Measurements from ENCODE around the gene PTPRT. TPM values are rescaled to one million over a fixed set of nuclear protein-coding genes. Genes with fewer than 3 reads are reported as not detected.

The PTPRT gene
- total RNA-seq, 4 donors from 2014 or later: 0.04 TPM; not detected in 3

- H3K36me3 ChIP-seq: no peaks in the 10 kb centered on the region
- peaks cover 8% of the 10 kb centered on the region for H3K27me3 ChIP-seq
- TF ChIP-seq CTCF (IDR thresholded peaks at IDR 0.05) (no peak), EP300 (IDR thresholded peaks at IDR 0.05) (no peak), POLR2AphosphoS5 (IDR thresholded peaks at IDR 0.05) (no peak), POLR2A (IDR thresholded peaks at IDR 0.05) (no peak)
- WGBS, 2 donors (ENCODE audit: low coverage in 1 of 2): 68 to 75% methylated on average over 1 to 3 of the region's 3 CpGs
- H3K9me3 ChIP-seq: no peaks in the 10 kb centered on the region
- H3K4me1 ChIP-seq: no peaks in the 10 kb centered on the region
- H3K4me3 ChIP-seq: no peak overlapping the region
- H3K27ac ChIP-seq: no peak overlapping the region
- ATAC-seq: no peak
These were observed 1136.4 kb downstream of the PTPRT start for GRCh38 chr20:42053350-42053749.

DNA sequence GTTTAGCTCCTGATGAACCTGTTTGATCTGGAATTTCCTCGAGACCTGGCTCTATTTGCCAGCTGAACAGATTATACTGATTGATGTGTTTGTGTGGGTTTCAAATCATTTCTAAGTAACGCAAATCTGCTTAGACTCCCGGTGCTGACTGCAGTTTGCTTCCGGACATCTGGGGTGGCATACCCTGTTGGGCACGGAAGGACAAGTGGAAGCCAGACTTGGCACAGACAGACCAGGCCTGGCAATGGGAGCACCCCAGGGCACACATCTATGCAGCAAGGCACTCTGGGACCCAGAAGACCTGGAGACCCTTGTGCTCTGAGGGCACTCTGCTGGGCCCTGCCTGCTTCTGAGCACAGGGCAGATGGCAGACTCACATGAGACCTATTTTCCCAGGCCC, 1137.8 kb downstream of the PTPRT start:
- Histone ChIP-seq H3K27me3 (peaks cover 8% of the 10 kb centered on the region), H3K9me3 (no peaks in the 10 kb centered on the region), H3K36me3 (no peaks in the 10 kb centered on the region), H3K4me3 (no peak overlapping the region), H3K27ac (no peak overlapping the region), H3K4me1 (no peaks in the 10 kb centered on the region)
- WGBS, 2 donors (ENCODE audit: low coverage in 1 of 2): 41% methylated on average over 4 of the region's 5 CpGs; no CpG with 5 or more reads in 1 of the 2 donors
- no peak for ATAC-seq
- TF ChIP-seq POLR2A (IDR thresholded peaks at IDR 0.05) (no peak), POLR2AphosphoS5 (IDR thresholded peaks at IDR 0.05) (no peak), EP300 (IDR thresholded peaks at IDR 0.05) (no peak), CTCF (IDR thresholded peaks at IDR 0.05) (no peak)

DNA sequence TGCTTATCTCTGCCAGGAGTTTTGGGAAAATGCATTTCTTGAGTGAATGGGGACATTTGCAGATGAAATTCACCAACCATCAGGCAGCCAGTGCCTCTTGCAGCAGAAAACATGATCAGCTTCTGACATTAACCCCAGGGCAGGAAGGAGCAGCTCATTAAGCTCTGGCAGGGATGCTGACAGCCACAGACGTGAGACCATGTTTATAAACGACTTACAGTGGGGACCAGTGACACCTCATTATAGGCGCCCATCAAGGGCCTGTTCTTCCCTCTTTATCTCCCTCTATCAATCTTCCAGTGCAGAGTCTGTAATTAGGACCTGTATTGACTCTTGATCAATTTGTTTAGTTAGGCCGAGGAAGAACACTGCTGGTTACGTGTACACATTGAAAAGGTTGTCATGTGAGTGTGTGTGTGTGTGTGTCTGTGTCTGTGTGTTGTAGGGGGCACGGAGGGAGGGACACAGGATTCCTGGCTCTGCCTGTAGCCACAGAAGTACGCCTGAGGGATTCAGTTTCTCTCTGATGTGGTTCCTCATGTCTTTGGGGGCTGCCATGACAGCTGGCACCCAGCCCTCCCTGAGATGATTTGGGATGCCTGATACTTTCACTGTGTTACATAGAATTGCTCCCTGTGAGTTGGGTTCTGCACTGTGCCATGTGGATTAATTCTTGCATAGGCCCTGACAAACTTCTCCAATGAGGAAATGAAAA, 1143.2 kb downstream of the PTPRT start:
- Histone ChIP-seq H3K36me3 (no peaks in the 10 kb centered on the region), H3K27me3 (peaks cover 8% of the 10 kb centered on the region), H3K27ac (no peak overlapping the region), H3K4me1 (no peaks in the 10 kb centered on the region), H3K4me3 (no peak overlapping the region), H3K9me3 (no peaks in the 10 kb centered on the region)
- 37 to 40% methylated on average over 5 to 7 of the region's 7 CpGs for WGBS, 2 donors (ENCODE audit: low coverage in 1 of 2)
- no peak for ATAC-seq
- TF ChIP-seq POLR2AphosphoS5 (IDR thresholded peaks at IDR 0.05): no peak
- TF ChIP-seq POLR2A (IDR thresholded peaks at IDR 0.05): no peak
- TF ChIP-seq CTCF (IDR thresholded peaks at IDR 0.05): no peak
- TF ChIP-seq EP300 (IDR thresholded peaks at IDR 0.05): no peak

- WGBS, 2 donors (ENCODE audit: low coverage in 1 of 2): 80 to 94% methylated on average over 1 to 2 of the region's 2 CpGs
- Histone ChIP-seq H3K9me3 (no peaks in the 10 kb centered on the region), H3K4me3 (no peak overlapping the region), H3K27me3 (no peaks in the 10 kb centered on the region), H3K27ac (no peak overlapping the region), H3K4me1 (no peaks in the 10 kb centered on the region), H3K36me3 (no peaks in the 10 kb centered on the region)
- TF ChIP-seq EP300 (IDR thresholded peaks at IDR 0.05) (no peak), POLR2AphosphoS5 (IDR thresholded peaks at IDR 0.05) (no peak), POLR2A (IDR thresholded peaks at IDR 0.05) (no peak), CTCF (IDR thresholded peaks at IDR 0.05) (no peak)
- ATAC-seq: no peak
These were observed 1145.8 kb downstream of the PTPRT start for GRCh38 chr20:42043921-42044320.

DNA sequence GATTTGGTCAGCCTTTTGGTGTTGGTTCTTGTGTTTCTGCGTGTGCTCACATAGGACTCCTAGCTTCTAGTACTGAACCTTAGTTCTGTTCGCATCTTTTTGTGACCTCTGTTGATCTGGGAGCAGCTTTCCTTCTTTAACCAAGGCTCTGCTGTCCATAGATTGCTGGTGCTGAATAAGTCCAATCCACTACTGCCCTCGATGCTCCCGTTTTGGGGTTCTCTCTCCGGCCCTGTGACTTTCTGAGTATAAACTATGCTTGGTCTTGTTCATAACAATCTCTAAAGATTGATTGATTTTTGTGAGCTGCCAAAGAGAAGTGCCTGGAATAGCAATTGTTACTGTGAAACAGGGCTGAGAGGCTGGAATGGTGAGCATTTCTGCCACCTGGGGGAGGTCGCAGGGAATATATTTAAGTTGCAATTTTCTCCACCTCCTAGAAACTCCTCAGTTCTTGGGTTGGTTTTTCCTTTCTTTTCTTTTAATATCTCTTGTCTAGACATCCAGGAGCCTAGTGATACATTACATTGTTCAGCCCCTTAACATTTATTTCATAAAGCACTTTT, 1148.6 kb downstream of the PTPRT start:
- no peak for ATAC-seq
- H3K36me3 ChIP-seq: no peaks in the 10 kb centered on the region
- H3K4me3 ChIP-seq: no peak overlapping the region

More for the DNA sequence above, 1148.6 kb downstream of the PTPRT start:
- 10 to 22% methylated on average over 3 to 5 of the region's 6 CpGs for WGBS, 2 donors (ENCODE audit: low coverage in 1 of 2)
- Histone ChIP-seq H3K27me3 (peaks cover 4% of the 10 kb centered on the region), H3K4me1 (no peaks in the 10 kb centered on the region), H3K9me3 (no peaks in the 10 kb centered on the region), H3K27ac (no peak overlapping the region)
- TF ChIP-seq POLR2A (IDR thresholded peaks at IDR 0.05) (no peak), CTCF (IDR thresholded peaks at IDR 0.05) (peak in 1 of 4 experiments; percentile 6)

Data from gastroesophageal sphincter (tissue), 4 donors.